Esophagus squamous epithelium (tissue), 4 donors: Measurements from ENCODE around the gene SOX10. TPM values are rescaled to one million over a fixed set of nuclear protein-coding genes. Genes with fewer than 3 reads are reported as not detected.

ENCODE experiments used
- total RNA-seq, 4 donors: library from RNA; depleted of rRNA; stranded (reverse); fragments of >200 nt; gene quantifications; one replicate each; pipeline ENCODE4 v1.1.0, GENCODE V29; 2016

The SOX10 gene
- total RNA-seq, 4 donors from 2014 or later: 0.44 to 1.7 (median 1.5) TPM; not detected in 1

Other genes starting within 250 kb of the SOX10 start
- gene GCAT, start 176.6 kb downstream of the SOX10 start, total RNA-seq: 10 to 100 TPM; 14.3 to 22.5 (median 20.7) TPM
- gene GALR3, start 161.2 kb downstream of the SOX10 start, total RNA-seq: not detected
- gene ANKRD54, start 140.2 kb downstream of the SOX10 start, total RNA-seq: 10 to 100 TPM; 24.6 to 38.1 (median 29.5) TPM
- gene EIF3L, start 135.1 kb downstream of the SOX10 start, total RNA-seq: 100 to 1,000 TPM; 192 to 499 (median 281) TPM
- 100 to 1,000 TPM in 2 of 4 donors, 10 to 100 TPM in 2; 64.7 to 139 (median 88.4) TPM for gene MICALL1, start 78.3 kb downstream of the SOX10 start, total RNA-seq
- under 1 TPM in 2 of 4 donors, not detected in 2; 0.13 to 0.38 TPM for gene C22orf23, start 31.0 kb downstream of the SOX10 start, total RNA-seq
- 10 to 100 TPM; 31.7 to 56.1 (median 46.9) TPM for gene POLR2F, start 30.9 kb downstream of the SOX10 start, total RNA-seq
- gene PICK1, start 72.8 kb upstream of the SOX10 start, total RNA-seq: 10 to 100 TPM; 26.3 to 53.1 (median 31.2) TPM
- not detected for gene SLC16A8, start 99.6 kb upstream of the SOX10 start, total RNA-seq
- gene BAIAP2L2, start 126.1 kb upstream of the SOX10 start, total RNA-seq: 1 to 10 TPM in 3 of 4 donors, under 1 TPM in 1; 0.26 to 4.8 (median 2.8) TPM
- gene PLA2G6, start 197.3 kb upstream of the SOX10 start, total RNA-seq: 10 to 100 TPM; 12.9 to 24.2 (median 14.2) TPM
- 10 to 100 TPM; 19.4 to 51.6 (median 40.5) TPM for gene MAFF, start 217.4 kb upstream of the SOX10 start, total RNA-seq